IMR-90 (cell line): ENCODE results near the gene PDYN. TPM values are rescaled to one million over a fixed set of nuclear protein-coding genes. Genes with fewer than 3 reads are reported as not detected.

Experiments
- ATAC-seq: fragments of 200-7000 bp; cut with Tn5 transposase; 2 replicates; pipeline ENCODE4 v1.9.1; 2020; ENCODE audit warnings: low read depth, mild to moderate bottlenecking, moderate library complexity
- BruUV-seq: library from RNA; stranded (reverse); fragments of 400-500 nt; replicated peaks from 2 replicates; lab custom pipeline; 2021; lab: Mats Ljungman, UMichigan
- CTCF ChIA-PET: fragments of 300-600 bp; formaldehyde crosslinking; extraction: SDS; loops from one replicate; lab custom pipeline; 2021; ENCODE audit warnings: antibody characterized with exemption; lab: Yijun Ruan, JAX
- POLR2A ChIA-PET: fragments of 300-600 bp; sonication (Branson Sonifier 250); formaldehyde crosslinking; loops from one replicate; lab custom pipeline; 2022; ENCODE audit warnings: antibody characterized with exemption; ENCODE audit not compliant: unreplicated experiment; lab: Charles Lee
- DNase-seq: peaks from one replicate; pipeline ENCODE4 v3.0.0; 2013
- H2AFZ ChIP-seq: replicated peaks from 2 replicates; pipeline ENCODE3; 2013; ENCODE audit warnings: low read length, mild to moderate bottlenecking; ENCODE audit not compliant: poor library complexity
- H2AK5ac ChIP-seq: 2 replicates; pipeline ENCODE4 v1.6.1; 2013; ENCODE audit warnings: low read depth, low read length, inconsistent platforms
- H2AK9ac ChIP-seq: replicated peaks from 2 replicates; pipeline ENCODE3; 2013; ENCODE audit warnings: mild to moderate bottlenecking, low read depth, low read length, moderate library complexity; ENCODE audit not compliant: poor library complexity
- H2BK120ac ChIP-seq: 2 replicates; pipeline ENCODE4 v1.6.1; 2013; ENCODE audit warnings: low read depth, low read length, inconsistent platforms
- H2BK15ac ChIP-seq: 3 replicates; pipeline ENCODE4 v1.6.1; 2013; ENCODE audit warnings: low read depth, low read length, inconsistent platforms
- H2BK20ac ChIP-seq: 2 replicates; pipeline ENCODE4 v1.6.1; 2013; ENCODE audit warnings: low read depth, mild to moderate bottlenecking, inconsistent platforms, low read length, moderate library complexity
- H2BK5ac ChIP-seq: 2 replicates; pipeline ENCODE4 v1.6.1; 2013; ENCODE audit warnings: mild to moderate bottlenecking, low read depth, low read length, inconsistent platforms; ENCODE audit not compliant: poor library complexity, severe bottlenecking
- H3K14ac ChIP-seq: replicated peaks from 2 replicates; pipeline ENCODE4 v1.6.1; 2013; ENCODE audit warnings: low read depth, low read length, inconsistent platforms
- H3K18ac ChIP-seq: 2 replicates; pipeline ENCODE4 v1.6.1; 2013; ENCODE audit warnings: low read depth, low read length, control low read depth
- H3K23ac ChIP-seq: 2 replicates; pipeline ENCODE4 v1.6.1; 2013; ENCODE audit warnings: low read depth, low read length, inconsistent platforms
- H3K27ac ChIP-seq: 2 replicates; pipeline ENCODE4 v1.5.1; 2013; ENCODE audit warnings: mild to moderate bottlenecking, control low read depth, low read length; ENCODE audit not compliant: insufficient read depth
- H3K27me3 ChIP-seq: 2 replicates; pipeline ENCODE4 v1.6.1; 2013; ENCODE audit warnings: low read length; ENCODE audit not compliant: control insufficient read depth, insufficient read depth
- H3K36me3 ChIP-seq: 2 replicates; pipeline ENCODE4 v1.6.1; 2013; ENCODE audit warnings: low read length, mixed read lengths; ENCODE audit not compliant: control insufficient read depth, insufficient read depth
- H3K4ac ChIP-seq: 2 replicates; pipeline ENCODE4 v1.6.1; 2013; ENCODE audit warnings: low read depth, low read length, inconsistent platforms
- H3K4me1 ChIP-seq: 2 replicates; pipeline ENCODE4 v1.6.1; 2013; ENCODE audit warnings: low read length, mixed read lengths; ENCODE audit not compliant: control insufficient read depth, insufficient read depth
- H3K4me2 ChIP-seq: 2 replicates; pipeline ENCODE4 v1.6.1; 2013; ENCODE audit warnings: low read depth, mild to moderate bottlenecking, control low read depth, low read length, moderate library complexity
- H3K4me3 ChIP-seq: 2 replicates; pipeline ENCODE4 v1.5.1; 2013; ENCODE audit warnings: low read depth, mild to moderate bottlenecking, control low read depth, low read length, moderate library complexity; ENCODE audit not compliant: insufficient read depth
- H3K56ac ChIP-seq: 2 replicates; pipeline ENCODE4 v1.6.1; 2013; ENCODE audit warnings: low read length, inconsistent platforms; ENCODE audit not compliant: insufficient read depth; ENCODE audit errors: extremely low read depth
- H3K79me1 ChIP-seq, 2 experiments: 2 replicates each; pipeline ENCODE4 v1.6.1; 2013; ENCODE audit warnings: low read length in 2 of 2, inconsistent platforms in 1 of 2, low read depth in 1 of 2
- H3K9ac ChIP-seq: 2 replicates; pipeline ENCODE4 v1.6.1; 2013; ENCODE audit warnings: low read depth, low read length, control low read depth
- H3K9me1 ChIP-seq: 2 replicates; pipeline ENCODE4 v1.6.1; 2013; ENCODE audit warnings: low read length, inconsistent platforms; ENCODE audit not compliant: insufficient read depth
- H3K9me3 ChIP-seq: 2 replicates; pipeline ENCODE4 v1.6.1; 2013; ENCODE audit warnings: low read length; ENCODE audit not compliant: control insufficient read depth, insufficient read depth
- H4K20me1 ChIP-seq: 2 replicates; pipeline ENCODE4 v1.6.1; 2013; ENCODE audit warnings: low read length, inconsistent platforms; ENCODE audit not compliant: insufficient read depth
- H4K5ac ChIP-seq: 2 replicates; pipeline ENCODE4 v1.6.1; 2013; ENCODE audit warnings: mild to moderate bottlenecking, low read depth, low read length, control low read depth
- H4K8ac ChIP-seq, 2 experiments: 2 replicates each; pipeline ENCODE4 v1.6.1; 2013; ENCODE audit warnings: low read depth in 2 of 2, low read length in 2 of 2, control low read depth in 1 of 2, inconsistent platforms in 1 of 2
- H4K91ac ChIP-seq: 2 replicates; pipeline ENCODE4 v1.6.1; 2013; ENCODE audit warnings: low read depth, low read length, inconsistent platforms; ENCODE audit not compliant: insufficient read depth
- MAZ ChIP-seq: IDR thresholded peaks from 2 replicates; pipeline ENCODE4 v1.6.1; 2012; ENCODE audit warnings: low read depth, mild to moderate bottlenecking, low read length, improper control_type of control experiment, moderate library complexity, borderline replicate concordance
- MXI1 ChIP-seq: IDR thresholded peaks from 2 replicates; pipeline ENCODE4 v1.6.1; 2012; ENCODE audit warnings: low read depth, mild to moderate bottlenecking, low read length, moderate library complexity, borderline replicate concordance
- RAD21 ChIP-seq: IDR thresholded peaks from 2 replicates; pipeline ENCODE4 v1.6.1; 2012; ENCODE audit warnings: low read length, improper control_type of control experiment
- RFX5 ChIP-seq: IDR thresholded peaks from 2 replicates; pipeline ENCODE4 v1.8.0; 2012; ENCODE audit warnings: low read depth, mild to moderate bottlenecking, low read length, moderate library complexity
- WGBS, 2 experiments: methylation state at CpG; one replicate each; pipeline versions ENCODE4 v1.1.5 to v1.1.7; 2013; ENCODE audit warnings: missing lambda C conversion rate in 2 of 2; ENCODE audit not compliant: insufficient read length in 1 of 2; ENCODE audit errors: extremely low coverage in 2 of 2; 5-methylcytosine and 5-hydroxymethylcytosine counted together
- dilution Hi-C: fragments of 300-500 bp; cut with HindIII; formaldehyde crosslinking; loops from one replicate; pipeline ENCODE4 v1.14.3; 2018; ENCODE audit warnings: low sequenced_read_pairs; ENCODE audit not compliant: unreplicated experiment
- in situ Hi-C: fragments of 300-500 bp; cut with MboI; formaldehyde crosslinking; loops from 3 replicates; pipeline ENCODE4 v1.14.3; 2019; ENCODE audit warnings: low sequenced_read_pairs, inconsistent platforms, mixed read lengths
- intact Hi-C: fragments of 100-400 bp; cut with micrococcal nuclease; formaldehyde crosslinking; loops from 2 replicates; pipeline ENCODE4 v1.10.0; 2022
- polyA plus RNA-seq, 3 experiments: library from polyadenylated mRNA; depleted of rRNA; stranded (reverse); fragments of >200 nt; gene quantifications; 2 replicates each; pipeline ENCODE4 v1.2.3, GENCODE V29; 2012; ENCODE audit warnings: low replicate concordance in 1 of 3
- total RNA-seq: library from RNA; depleted of rRNA; stranded (reverse); fragments of >200 nt; gene quantifications from 2 replicates; pipeline ENCODE4 v1.2.3, GENCODE V29; 2012

The PDYN gene
- total and polyA plus RNA-seq, 2 of the 4 experiments (the other 2 are of a cell fraction), result not detected

GRCh38 chr20:1951436-1952115, 42.3 kb downstream of the PDYN start:
- Histone ChIP-seq H2BK15ac (no peak overlapping the region), H2BK120ac (no peak overlapping the region), H2AFZ (no peak overlapping the region), H4K5ac (no peak overlapping the region), H3K9me1 (no peaks in the 10 kb centered on the region), H3K23ac (no peak overlapping the region), H3K4me1 (peaks cover 2% of the 10 kb centered on the region), H2BK20ac (no peak overlapping the region), H3K79me1 (no peaks in the 10 kb centered on the region), H2BK5ac (no peak overlapping the region), H2AK9ac (no peak overlapping the region), H3K14ac (no peak overlapping the region), H3K27me3 (peaks cover 63% of the 10 kb centered on the region), H4K91ac (no peak overlapping the region), H3K4me2 (no peak overlapping the region), H3K27ac (no peak overlapping the region), H3K4ac (no peak overlapping the region), H3K9ac (no peak overlapping the region), H3K4me3 (no peak overlapping the region), H2AK5ac (no peak overlapping the region), H3K56ac (no peak overlapping the region), H4K20me1 (no peaks in the 10 kb centered on the region), H3K18ac (no peak overlapping the region), H3K36me3 (no peaks in the 10 kb centered on the region), H4K8ac (no peak overlapping the region), H3K9me3 (no peaks in the 10 kb centered on the region)
- BruUV-seq, result no TSS peak
- ChIA-PET CTCF (no interaction called here), POLR2A (no interaction called here)
- intact Hi-C loops, result no loop called here
- WGBS, 2 experiments, result no CpG with 5 or more reads among the region's 11 CpGs
- ATAC-seq (no peak), DNase-seq (no peak)
- TF ChIP-seq RFX5, result no peak
- no peak for TF ChIP-seq MAZ
- TF ChIP-seq MXI1, result no peak
- TF ChIP-seq RAD21, result no peak
- in situ Hi-C loops, result no loop called here
- dilution Hi-C loops, result no loop called here
